Measurements from ENCODE around the gene ZNF184. TPM values are rescaled to one million over a fixed set of nuclear protein-coding genes. Genes with fewer than 3 reads are reported as not detected.

The ZNF184 gene
- total RNA-seq = 10 to 100 TPM in 1 of 2 donors, 1 to 10 TPM in 1; 8.1 to 11.2 TPM

- H3K36me3 Mint-ChIP-seq (ENCODE audit: low read depth) = peaks cover 43% of the 10 kb centered on the region
- H3K9me3 Mint-ChIP-seq = no peaks in the 10 kb centered on the region
- H3K4me1 Mint-ChIP-seq = peaks cover 32% of the 10 kb centered on the region
- peak within 1 kb of the TSS; percentile 97 for H3K27ac Mint-ChIP-seq
- H3K4me3 Mint-ChIP-seq = peak within 1 kb of the TSS; percentile 98
- no peaks in the 10 kb centered on the region for H3K27me3 Mint-ChIP-seq
- ATAC-seq (replicated peaks) = peak; percentile 90
These were observed at the start of gene ZNF184 for GRCh38 chr6:27472617-27473400. Gene ZNF184, minus strand, starts transcription at chr6:27473105. Its CDS starts 811 bp downstream, at chr6:27472294.

GRCh38 chr6:27518881-27519795, 46.2 kb upstream of the ZNF184 start:
- ATAC-seq (replicated peaks) = peak; percentile 83
- Mint-ChIP-seq H3K4me1 (peaks cover 10% of the 10 kb centered on the region), H3K36me3 (ENCODE audit: low read depth) (peaks cover 7% of the 10 kb centered on the region), H3K4me3 (peak overlapping the region; percentile 94), H3K27me3 (peaks cover 4% of the 10 kb centered on the region), H3K27ac (peak overlapping the region; percentile 99), H3K9me3 (no peaks in the 10 kb centered on the region)

GRCh38 chr6:27517928-27518787, 45.3 kb upstream of the ZNF184 start:
- peak; percentile 61 for ATAC-seq (replicated peaks)
- peak overlapping the region; percentile 99 for H3K27ac Mint-ChIP-seq
- H3K4me3 Mint-ChIP-seq = peak overlapping the region; percentile 94
- H3K27me3 Mint-ChIP-seq = peaks cover 9% of the 10 kb centered on the region
- H3K36me3 Mint-ChIP-seq (ENCODE audit: low read depth) = peaks cover 7% of the 10 kb centered on the region
- H3K9me3 Mint-ChIP-seq = no peaks in the 10 kb centered on the region
- H3K4me1 Mint-ChIP-seq = peaks cover 10% of the 10 kb centered on the region

- Mint-ChIP-seq H3K4me3 (no peak overlapping the region), H3K36me3 (ENCODE audit: low read depth) (peaks cover 7% of the 10 kb centered on the region), H3K4me1 (peaks cover 10% of the 10 kb centered on the region)
These were observed 44.3 kb upstream of the ZNF184 start for GRCh38 chr6:27517238-27517637.

GRCh38 chr6:27514906-27515495, 42.1 kb upstream of the ZNF184 start:
- H3K4me3 Mint-ChIP-seq = peak overlapping the region; percentile 38
- H3K27me3 Mint-ChIP-seq = peaks cover 26% of the 10 kb centered on the region
- H3K9me3 Mint-ChIP-seq = no peaks in the 10 kb centered on the region
- H3K4me1 Mint-ChIP-seq = peaks cover 10% of the 10 kb centered on the region
- H3K27ac Mint-ChIP-seq = no peak overlapping the region
- H3K36me3 Mint-ChIP-seq (ENCODE audit: low read depth) = peaks cover 7% of the 10 kb centered on the region
- ATAC-seq (replicated peaks) = no peak

More at GRCh38 chr6:27517238-27517637, 44.3 kb upstream of the ZNF184 start:
- ATAC-seq (replicated peaks) = no peak
- Mint-ChIP-seq H3K27me3 (peaks cover 13% of the 10 kb centered on the region), H3K9me3 (no peaks in the 10 kb centered on the region), H3K27ac (no peak overlapping the region)

- ATAC-seq (replicated peaks) = no peak
- Mint-ChIP-seq H3K27ac (no peak overlapping the region), H3K27me3 (peaks cover 33% of the 10 kb centered on the region), H3K36me3 (ENCODE audit: low read depth) (no peaks in the 10 kb centered on the region), H3K9me3 (no peaks in the 10 kb centered on the region), H3K4me1 (no peaks in the 10 kb centered on the region), H3K4me3 (no peak overlapping the region)
These were observed 39.6 kb upstream of the ZNF184 start for GRCh38 chr6:27512525-27512924.

GRCh38 chr6:27507041-27507956, 34.4 kb upstream of the ZNF184 start:
- peaks cover 20% of the 10 kb centered on the region for H3K27me3 Mint-ChIP-seq
- ATAC-seq (replicated peaks) = no peak
- peaks cover 20% of the 10 kb centered on the region for H3K36me3 Mint-ChIP-seq (ENCODE audit: low read depth)
- no peak overlapping the region for H3K4me3 Mint-ChIP-seq
- no peaks in the 10 kb centered on the region for H3K9me3 Mint-ChIP-seq
- H3K4me1 Mint-ChIP-seq = peaks cover 17% of the 10 kb centered on the region
- no peak overlapping the region for H3K27ac Mint-ChIP-seq

- peak; percentile 18 for ATAC-seq (replicated peaks)
- Mint-ChIP-seq H3K27me3 (peaks cover 11% of the 10 kb centered on the region), H3K36me3 (ENCODE audit: low read depth) (peaks cover 20% of the 10 kb centered on the region), H3K4me3 (peak overlapping the region; percentile 28), H3K27ac (peak overlapping the region; percentile 18), H3K9me3 (no peaks in the 10 kb centered on the region), H3K4me1 (peaks cover 20% of the 10 kb centered on the region)
These were observed 32.5 kb upstream of the ZNF184 start for GRCh38 chr6:27505209-27506027.

GRCh38 chr6:27503436-27504030, 30.6 kb upstream of the ZNF184 start:
- H3K36me3 Mint-ChIP-seq (ENCODE audit: low read depth) = peaks cover 20% of the 10 kb centered on the region
- peak; percentile 49 for ATAC-seq (replicated peaks)
- H3K27ac Mint-ChIP-seq = peak overlapping the region; percentile 99
- peak overlapping the region; percentile 90 for H3K4me3 Mint-ChIP-seq
- peaks cover 5% of the 10 kb centered on the region for H3K27me3 Mint-ChIP-seq
- H3K4me1 Mint-ChIP-seq = peaks cover 20% of the 10 kb centered on the region
- H3K9me3 Mint-ChIP-seq = no peaks in the 10 kb centered on the region

GRCh38 chr6:27502508-27503435, 29.9 kb upstream of the ZNF184 start:
- Mint-ChIP-seq H3K4me3 (peak overlapping the region; percentile 90), H3K27ac (peak overlapping the region; percentile 99), H3K4me1 (peaks cover 20% of the 10 kb centered on the region), H3K27me3 (peaks cover 8% of the 10 kb centered on the region), H3K9me3 (no peaks in the 10 kb centered on the region), H3K36me3 (ENCODE audit: low read depth) (peaks cover 20% of the 10 kb centered on the region)
- peak; percentile 85 for ATAC-seq (replicated peaks)

- Mint-ChIP-seq H3K9me3 (no peaks in the 10 kb centered on the region), H3K4me1 (peaks cover 20% of the 10 kb centered on the region), H3K27me3 (peaks cover 11% of the 10 kb centered on the region), H3K36me3 (ENCODE audit: low read depth) (peaks cover 22% of the 10 kb centered on the region), H3K4me3 (no peak overlapping the region), H3K27ac (no peak overlapping the region)
- ATAC-seq (replicated peaks) = no peak
These were observed 28.3 kb upstream of the ZNF184 start for GRCh38 chr6:27501187-27501586.

All from activated T-helper 17 cell treated with anti-CD3 and anti-CD28 coated beads, Interleukin-2, amount 50 U/mL, for 72 hours (primary cell).